ENCODE measurements around the gene GLCE. TPM values are rescaled to one million over a fixed set of nuclear protein-coding genes. Genes with fewer than 3 reads are reported as not detected.

GLCE gene
- total and polyA plus RNA-seq, 10 of the 15 experiments (the other 5 are each of a cell fraction or from before 2014, with no cell fraction given): 2.1 to 11.9 (median 2.9) TPM

- H3K79me2 ChIP-seq (ENCODE audit: control insufficient read depth, insufficient read depth, low read length): no peaks in the 10 kb centered on the region
- 13% methylated on average over 5 of the region's 5 CpGs for WGBS (ENCODE audit: insufficient coverage, insufficient replicate concordance, low lambda C conversion rate, missing lambda C conversion rate)
Observed at GRCh38 chr15:69308949-69309348, 148.5 kb downstream of the GLCE start.

GRCh38 chr15:69311319-69311721 lies 150.9 kb downstream of the GLCE start:
- Histone ChIP-seq H3K27me3 (replicated peaks in 1 of 2; ENCODE audit: control insufficient read depth in 2 of 2, insufficient read depth in 2 of 2, low read length in 1 of 2) (peaks cover 0 to 2% of the 10 kb centered on the region in 2 experiments; a peak in 1 of 4 replicates), H3K79me2 (ENCODE audit: control insufficient read depth, insufficient read depth, low read length) (no peaks in the 10 kb centered on the region), H3K9ac (ENCODE audit: control insufficient read depth, insufficient read depth, low read length) (no peak overlapping the region), H3K4me3 (no peak overlapping the region), H3K4me2 (ENCODE audit: control insufficient read depth, insufficient read depth) (no peak overlapping the region), H3K9me3 (replicated peaks; ENCODE audit: control insufficient read depth, insufficient read depth, low read length) (no peaks in the 10 kb centered on the region), H3K4me1 (ENCODE audit: control insufficient read depth, insufficient read depth, low read length) (no peaks in the 10 kb centered on the region), H2AFZ (ENCODE audit: control insufficient read depth, low read depth, low read length) (no peak overlapping the region), H4K20me1 (ENCODE audit: control insufficient read depth, insufficient read depth) (no peaks in the 10 kb centered on the region), H3K36me3 (ENCODE audit: control insufficient read depth in 2 of 2, insufficient read depth in 2 of 2, low read length in 1 of 2) (no peaks in the 10 kb centered on the region), H3K27ac (ENCODE audit: control insufficient read depth, insufficient read depth) (no peak overlapping the region)
- in situ Hi-C loops (cut with MboI) (no loop called here), intact Hi-C loops (cut with micrococcal nuclease; ENCODE audit: unreplicated experiment) (no loop called here)
- ChIA-PET RAD21 (ENCODE audit: unreplicated experiment) (no interaction called here), SMC1A (ENCODE audit: uncharacterized antibody, unreplicated experiment) (no interaction called here), POLR2A (no interaction called here), CTCF (no interaction called here)
- WGBS (ENCODE audit: insufficient coverage, insufficient replicate concordance, low lambda C conversion rate, missing lambda C conversion rate): 18% methylated on average over 5 of the region's 5 CpGs
- no peak for DNase-seq (ENCODE audit: low read depth, low spot score)
- BruUV-seq (replicated peaks): no TSS peak
- no peak for TF ChIP-seq SREBF2 (IDR thresholded peaks at IDR 0.05; ENCODE audit: low read length)
- TF ChIP-seq IKZF2 (IDR thresholded peaks at IDR 0.05): no peak
- no peak for ATAC-seq
- FAIRE-seq: no peak

More at GRCh38 chr15:69308949-69309348, 148.5 kb downstream of the GLCE start:
- DNase-seq (ENCODE audit: low read depth, low spot score) (no peak), ATAC-seq (no peak), FAIRE-seq (no peak)
- no peaks in the 10 kb centered on the region for H3K36me3 ChIP-seq (ENCODE audit: control insufficient read depth in 2 of 2, insufficient read depth in 2 of 2, low read length in 1 of 2)
- H3K4me3 ChIP-seq: no peak overlapping the region
- SMC1A ChIA-PET (ENCODE audit: uncharacterized antibody, unreplicated experiment): no interaction called here
- H2AFZ ChIP-seq (ENCODE audit: control insufficient read depth, low read depth, low read length): no peak overlapping the region
- no TSS peak for BruUV-seq (replicated peaks)
- TF ChIP-seq YY1 (IDR thresholded peaks at IDR 0.05; ENCODE audit: low read depth, low read length) (no peak), PAX5 (IDR thresholded peaks at IDR 0.05; ENCODE audit: borderline replicate concordance, low read depth, low read length) (no peak), BCL11A (IDR thresholded peaks at IDR 0.05; ENCODE audit: low read depth, low read length) (no peak), KDM1A (IDR thresholded peaks at IDR 0.05; ENCODE audit: borderline replicate concordance) (no peak), KAT2A (conservative IDR thresholded peaks at IDR 0.05; ENCODE audit: control insufficient read depth, low read depth, low read length) (no peak), ZNF24 (IDR thresholded peaks at IDR 0.05) (no peak), BMI1 (IDR thresholded peaks at IDR 0.05; ENCODE audit: borderline replicate concordance) (no peak)
- POLR2A ChIA-PET: no interaction called here
- H3K27ac ChIP-seq (ENCODE audit: control insufficient read depth, insufficient read depth): no peak overlapping the region
- intact Hi-C loops (cut with micrococcal nuclease; ENCODE audit: unreplicated experiment): no loop called here
- H3K27me3 ChIP-seq (replicated peaks in 1 of 2; ENCODE audit: control insufficient read depth in 2 of 2, insufficient read depth in 2 of 2, low read length in 1 of 2): peaks cover 0 to 2% of the 10 kb centered on the region in 2 experiments; a peak in 1 of 4 replicates
- RAD21 ChIA-PET (ENCODE audit: unreplicated experiment): no interaction called here
- no peaks in the 10 kb centered on the region for H3K9me3 ChIP-seq (replicated peaks; ENCODE audit: control insufficient read depth, insufficient read depth, low read length)
- H3K4me2 ChIP-seq (ENCODE audit: control insufficient read depth, insufficient read depth): no peak overlapping the region
- H3K4me1 ChIP-seq (ENCODE audit: control insufficient read depth, insufficient read depth, low read length): no peaks in the 10 kb centered on the region
- in situ Hi-C loops (cut with MboI): no loop called here
- CTCF ChIA-PET: no interaction called here
- no peak overlapping the region for H3K9ac ChIP-seq (ENCODE audit: control insufficient read depth, insufficient read depth, low read length)
- H4K20me1 ChIP-seq (ENCODE audit: control insufficient read depth, insufficient read depth): no peaks in the 10 kb centered on the region

All from GM12878 (cell line).